Epithelial cell of proximal tubule (primary cell): ENCODE measurements around the gene INSL3. TPM values are rescaled to one million over a fixed set of nuclear protein-coding genes. Genes with fewer than 3 reads are reported as not detected.
A peak's percentile ranks its signal among the peaks of the same experiment; 100 is the strongest.

Experiments used
- DNase-seq: peaks from one replicate; pipeline ENCODE4 v3.0.0-alpha.2; 2011; ENCODE audit warnings: low read depth
- H3K4me3 ChIP-seq: 2 replicates; pipeline ENCODE4 v1.5.1; 2011; ENCODE audit warnings: low read depth, mild to moderate bottlenecking, low read length
- total RNA-seq: library from RNA; depleted of rRNA; stranded (reverse); fragments of >200 nt; gene quantifications from 2 replicates; pipeline ENCODE4 v1.2.3, GENCODE V29; 2015
- TF ChIP-seq, protein P1 (sequence below): conservative IDR thresholded peaks from 2 replicates; pipeline ENCODE4 v1.5.1; 2012; ENCODE audit warnings: low read depth, mild to moderate bottlenecking, low read length

Gene INSL3
- total RNA-seq, 1 donor from 2014 or later: not detected

DNA sequence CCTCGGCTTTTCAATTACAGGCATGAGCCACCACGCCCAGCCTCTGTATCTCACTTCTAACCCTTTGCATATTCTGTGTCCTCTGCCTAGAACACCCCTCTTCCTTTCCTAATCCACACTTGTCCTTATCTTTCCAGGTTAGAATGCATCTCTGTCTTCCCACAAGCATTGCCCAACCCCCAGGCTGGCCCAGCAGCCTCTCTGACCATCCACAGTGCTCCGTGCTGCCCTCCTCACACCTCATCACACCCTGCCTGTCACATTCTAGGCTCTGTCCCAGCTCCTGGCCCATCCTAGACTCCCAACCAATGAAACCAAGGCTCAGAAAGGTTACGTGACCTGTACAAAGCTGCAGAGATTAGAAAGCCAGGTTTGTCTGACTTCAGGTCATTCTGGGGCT, 15.2 kb upstream of the INSL3 start:
- TF ChIP-seq, protein P1, sequence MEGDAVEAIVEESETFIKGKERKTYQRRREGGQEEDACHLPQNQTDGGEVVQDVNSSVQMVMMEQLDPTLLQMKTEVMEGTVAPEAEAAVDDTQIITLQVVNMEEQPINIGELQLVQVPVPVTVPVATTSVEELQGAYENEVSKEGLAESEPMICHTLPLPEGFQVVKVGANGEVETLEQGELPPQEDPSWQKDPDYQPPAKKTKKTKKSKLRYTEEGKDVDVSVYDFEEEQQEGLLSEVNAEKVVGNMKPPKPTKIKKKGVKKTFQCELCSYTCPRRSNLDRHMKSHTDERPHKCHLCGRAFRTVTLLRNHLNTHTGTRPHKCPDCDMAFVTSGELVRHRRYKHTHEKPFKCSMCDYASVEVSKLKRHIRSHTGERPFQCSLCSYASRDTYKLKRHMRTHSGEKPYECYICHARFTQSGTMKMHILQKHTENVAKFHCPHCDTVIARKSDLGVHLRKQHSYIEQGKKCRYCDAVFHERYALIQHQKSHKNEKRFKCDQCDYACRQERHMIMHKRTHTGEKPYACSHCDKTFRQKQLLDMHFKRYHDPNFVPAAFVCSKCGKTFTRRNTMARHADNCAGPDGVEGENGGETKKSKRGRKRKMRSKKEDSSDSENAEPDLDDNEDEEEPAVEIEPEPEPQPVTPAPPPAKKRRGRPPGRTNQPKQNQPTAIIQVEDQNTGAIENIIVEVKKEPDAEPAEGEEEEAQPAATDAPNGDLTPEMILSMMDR: no peak
- DNase-seq: no peak
- H3K4me3 ChIP-seq: no peak overlapping the region

DNA sequence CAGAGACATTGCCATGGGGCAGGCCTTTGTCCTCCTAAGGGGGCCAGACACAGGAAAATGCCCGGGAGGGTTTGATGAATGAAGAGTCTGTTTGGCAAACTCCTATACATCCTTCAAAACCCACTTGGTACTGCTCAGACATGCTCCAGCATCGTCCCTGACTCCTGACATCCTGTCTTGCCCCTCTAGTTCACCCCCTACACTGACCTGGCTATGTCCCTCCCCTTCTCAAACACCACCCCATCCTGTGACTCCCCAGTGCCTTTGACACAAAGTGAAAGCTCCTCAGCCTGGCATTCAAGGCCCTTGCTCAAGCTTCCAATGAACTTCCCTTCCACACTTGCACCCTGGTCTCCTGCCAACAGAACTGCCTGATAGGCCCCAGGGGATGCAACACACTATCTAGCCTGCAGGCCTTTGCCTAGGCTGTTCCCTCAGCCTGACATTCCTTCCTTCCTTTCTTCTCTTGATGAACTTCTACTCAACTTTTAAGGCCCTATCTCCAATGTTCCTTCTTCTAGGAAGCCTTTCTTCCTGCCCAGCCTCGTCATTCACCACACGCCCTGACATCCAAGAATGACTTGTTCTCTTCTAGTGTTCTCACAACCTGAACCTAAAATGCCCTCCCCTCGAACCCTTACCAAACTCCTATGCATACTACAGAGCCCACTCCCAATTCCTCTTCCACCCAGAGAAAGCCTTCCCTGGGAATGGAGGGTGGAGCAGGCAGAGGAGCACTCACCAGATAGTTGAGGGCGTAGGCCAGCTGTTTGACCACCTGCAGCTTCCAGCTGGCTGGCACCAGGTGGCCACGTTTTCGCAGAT, 14.1 kb upstream of the INSL3 start:
- no peak overlapping the region for H3K4me3 ChIP-seq
- TF ChIP-seq, protein P1: no peak
- DNase-seq: no peak

DNA sequence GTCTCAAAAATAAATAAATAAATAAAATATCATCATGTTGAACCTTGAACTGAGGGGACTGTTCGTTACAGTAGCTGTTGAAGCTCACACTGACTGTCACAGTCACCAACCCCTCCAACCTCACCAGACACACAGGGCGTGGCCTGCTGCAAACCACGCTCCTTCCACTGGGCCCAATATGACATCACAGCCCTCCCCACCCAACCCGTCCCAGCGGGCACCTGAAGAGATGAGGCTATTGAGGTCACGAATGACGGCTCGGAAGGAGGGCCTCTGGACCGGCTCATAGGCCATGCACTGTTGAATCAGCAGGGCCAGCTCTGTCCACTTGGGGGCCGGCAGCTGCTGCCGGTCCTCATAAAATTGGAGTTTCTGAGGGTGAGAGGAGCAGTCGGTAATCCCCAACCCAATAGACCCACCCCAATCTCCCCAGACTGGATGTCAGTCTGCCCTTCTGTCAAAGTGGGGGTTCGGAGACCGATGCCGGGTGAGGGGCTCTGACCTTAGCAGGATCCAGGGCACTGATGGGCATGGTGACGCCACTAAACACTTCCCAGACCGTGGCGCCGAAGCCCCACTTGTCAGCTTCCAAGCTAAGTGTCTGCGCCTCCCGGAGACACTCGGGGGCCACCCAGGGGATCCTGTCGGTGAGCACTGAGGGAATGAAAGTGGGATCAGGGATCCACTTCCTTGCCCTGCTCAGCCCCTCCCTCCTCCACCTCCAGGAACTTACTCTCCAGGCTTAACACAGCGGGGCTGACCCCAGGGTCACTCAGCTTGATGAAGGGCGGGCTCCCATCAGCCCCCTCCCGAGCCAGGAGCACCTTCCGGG, 13.2 kb upstream of the INSL3 start:
- H3K4me3 ChIP-seq: no peak overlapping the region
- DNase-seq: no peak
- TF ChIP-seq, protein P1: no peak

DNA sequence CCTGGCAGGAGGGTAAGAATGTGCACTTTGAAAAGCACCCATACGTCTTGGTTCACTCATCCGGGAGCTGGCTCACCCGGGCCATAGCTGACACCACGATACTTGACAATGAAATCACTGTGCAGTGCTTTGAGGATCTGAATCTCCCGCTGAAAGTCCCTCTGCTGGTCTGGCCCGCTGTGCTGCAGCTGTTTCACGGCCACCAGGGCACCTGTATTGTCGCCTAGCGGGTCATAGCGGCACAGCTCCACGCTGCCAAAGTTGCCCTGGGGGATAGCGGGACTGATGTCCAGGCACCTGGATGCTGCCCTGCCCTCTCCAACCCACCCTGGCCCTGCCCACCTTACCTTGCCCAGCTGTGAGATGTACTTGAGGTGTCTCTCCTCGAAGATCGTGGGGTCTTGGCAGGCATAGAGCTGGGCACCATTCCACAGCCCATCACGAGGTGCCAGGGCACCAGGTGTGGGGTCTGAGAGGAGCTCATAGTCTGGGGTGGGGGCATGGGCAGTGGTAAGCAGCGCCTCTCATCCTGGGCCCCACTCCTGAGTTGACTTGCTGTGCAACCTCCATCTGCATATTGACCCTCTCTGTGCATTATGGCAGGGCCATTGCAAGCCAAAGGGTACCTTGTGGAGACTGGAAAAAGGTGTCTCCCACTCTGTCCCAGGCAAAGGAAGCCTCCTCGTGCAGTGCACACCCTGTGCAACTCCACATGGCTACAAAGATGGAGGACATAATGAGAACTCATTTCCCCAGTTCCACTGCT, 11.3 kb upstream of the INSL3 start:
- no peak for DNase-seq
- TF ChIP-seq, protein P1: no peak

DNA sequence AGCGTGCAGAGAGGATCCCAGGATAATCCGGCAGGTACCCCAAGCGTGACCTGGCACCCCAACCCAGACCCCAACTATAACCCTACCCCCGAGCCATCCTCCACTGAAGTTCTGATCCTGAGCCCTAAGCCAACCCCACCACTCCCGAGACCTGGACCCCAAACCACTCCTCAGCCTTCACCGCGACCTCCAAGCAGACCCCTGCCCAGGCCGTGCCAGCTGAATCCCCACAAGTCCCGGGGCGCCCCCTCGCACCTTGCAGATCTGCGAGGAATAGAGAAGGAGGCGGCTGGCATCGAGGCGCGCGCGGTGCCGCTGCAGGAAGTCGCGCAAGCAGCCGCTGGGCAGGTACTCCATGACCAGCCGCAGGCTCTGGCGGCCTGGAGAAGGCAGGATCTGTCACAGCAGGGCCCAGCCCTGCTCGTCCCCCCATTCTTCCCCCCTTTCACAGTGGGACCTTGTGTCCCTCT, 10.1 kb upstream of the INSL3 start:
- TF ChIP-seq, protein P1: no peak

More for the DNA sequence above, 11.3 kb upstream of the INSL3 start:
- no peak overlapping the region for H3K4me3 ChIP-seq

DNA sequence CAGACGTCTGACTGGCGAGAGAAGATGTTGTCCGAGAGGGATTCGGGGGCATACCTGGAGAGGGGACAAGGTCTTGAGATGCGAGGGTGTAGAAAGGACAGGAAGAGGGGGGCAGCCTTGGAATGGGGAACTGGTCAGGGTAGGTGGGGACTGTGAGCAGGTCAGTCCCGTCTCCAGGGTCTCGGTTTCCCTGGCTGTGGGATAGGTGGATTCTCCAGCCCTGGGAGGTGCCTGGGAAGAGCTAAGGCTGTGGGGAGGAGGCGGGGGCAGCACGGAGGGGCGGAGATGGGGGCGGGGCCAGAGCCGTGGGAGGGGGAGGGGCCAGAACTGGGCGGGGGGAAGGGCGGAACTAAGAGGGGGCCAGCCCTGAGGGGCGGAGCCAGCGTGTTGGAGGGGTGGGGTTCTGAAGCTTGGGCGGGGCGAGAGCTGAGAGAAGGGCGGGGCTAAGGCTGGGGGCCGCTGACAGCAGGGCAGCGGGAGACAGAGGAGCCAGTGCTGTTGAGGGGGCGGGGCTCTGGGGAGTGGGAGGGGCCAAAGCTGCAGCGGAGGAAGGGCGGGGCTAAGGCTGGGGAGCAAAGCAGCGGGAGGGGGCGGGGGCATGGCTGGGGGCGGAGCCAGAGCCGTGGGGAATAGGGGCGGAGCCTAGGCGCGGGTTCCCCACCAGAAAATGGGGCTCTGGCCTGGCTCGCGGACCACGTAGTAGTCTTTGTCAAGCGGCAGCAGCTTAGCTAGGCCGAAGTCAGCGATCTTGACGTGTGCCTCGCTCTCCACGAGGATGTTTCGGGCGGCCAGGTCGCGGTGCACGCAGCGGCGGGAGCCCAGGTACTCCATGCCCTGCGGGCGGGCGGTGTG, 9.5 kb upstream of the INSL3 start:
- H3K4me3 ChIP-seq: peak overlapping the region; percentile 71

More for the DNA sequence above, 10.1 kb upstream of the INSL3 start:
- H3K4me3 ChIP-seq: peak overlapping the region; percentile 40
- DNase-seq: no peak

More for the DNA sequence above, 9.5 kb upstream of the INSL3 start:
- TF ChIP-seq, protein P1: no peak
- DNase-seq: peak; percentile 40
